A673 (cell line): ENCODE results near the gene THADA. TPM values are rescaled to one million over a fixed set of nuclear protein-coding genes. Genes with fewer than 3 reads are reported as not detected.
A peak's percentile ranks its signal among the peaks of the same experiment; 100 is the strongest.

Source experiments
- Bru-seq: library from RNA; stranded (reverse); fragments of 400-500 nt; gene quantifications from one replicate; lab custom pipeline; 2021; lab: Mats Ljungman, UMichigan
- BruChase-seq, 2 experiments: library from RNA; stranded (reverse); fragments of 400-500 nt; gene quantifications; one replicate each; lab custom pipeline; 2021; lab: Mats Ljungman, UMichigan
- BruUV-seq: library from RNA; stranded (reverse); fragments of 400-500 nt; replicated peaks from 2 replicates; lab custom pipeline; 2021; lab: Mats Ljungman, UMichigan
- CTCF ChIA-PET: fragments of 300-600 bp; sonication (Branson Sonifier 250); formaldehyde crosslinking; loops from one replicate; lab custom pipeline; 2022; ENCODE audit warnings: antibody characterized with exemption; lab: Charles Lee
- POLR2A ChIA-PET: fragments of 300-600 bp; sonication (Branson Sonifier 250); formaldehyde crosslinking; loops from one replicate; lab custom pipeline; 2022; ENCODE audit warnings: antibody characterized with exemption; ENCODE audit not compliant: low non-redundant PET; lab: Charles Lee
- DNase-seq: peaks from one replicate; pipeline ENCODE4 v3.0.0-alpha.2; 2015; ENCODE audit warnings: low spot score
- H3K27ac ChIP-seq: fragments of 200-600 bp; sonication (generic); 2 replicates; pipeline ENCODE4 v1.5.1; 2016; ENCODE audit warnings: mixed run types, low read depth, mild to moderate bottlenecking, mixed read lengths, antibody characterized with exemption, low read length; ENCODE audit not compliant: poor library complexity, severe bottlenecking
- H3K27me3 ChIP-seq: fragments of 200-600 bp; sonication (generic); replicated peaks from 2 replicates; pipeline ENCODE4 v1.6.1; 2017; ENCODE audit warnings: mixed run types, low read depth, mild to moderate bottlenecking, mixed read lengths, antibody characterized with exemption, low read length; ENCODE audit not compliant: insufficient read depth, poor library complexity
- H3K36me3 ChIP-seq: fragments of 200-600 bp; sonication (generic); 2 replicates; pipeline ENCODE4 v1.6.1; 2016; ENCODE audit warnings: mixed run types, mild to moderate bottlenecking, mixed read lengths, antibody characterized with exemption, low read length; ENCODE audit not compliant: insufficient read depth, poor library complexity, severe bottlenecking
- H3K4me1 ChIP-seq: fragments of 200-600 bp; sonication (generic); 2 replicates; pipeline ENCODE4 v1.6.1; 2017; ENCODE audit warnings: mixed run types, mild to moderate bottlenecking, mixed read lengths, antibody characterized with exemption, low read length; ENCODE audit not compliant: insufficient read depth, poor library complexity, severe bottlenecking
- H3K4me3 ChIP-seq: fragments of 200-600 bp; sonication (generic); 2 replicates; pipeline ENCODE4 v1.5.1; 2016; ENCODE audit warnings: low read depth, mixed run types, mild to moderate bottlenecking, mixed read lengths, low read length; ENCODE audit not compliant: poor library complexity, severe bottlenecking
- H3K9me3 ChIP-seq: fragments of 200-600 bp; sonication (generic); 2 replicates; pipeline ENCODE4 v1.6.1; 2016; ENCODE audit warnings: mixed run types, low read depth, mild to moderate bottlenecking, mixed read lengths, antibody characterized with exemption, low read length; ENCODE audit not compliant: poor library complexity, severe bottlenecking
- CTCF ChIP-seq: fragments of 300-800, 200-600 bp; sonication (generic); conservative IDR thresholded peaks from 2 replicates; pipeline ENCODE4 v1.5.1; 2017; ENCODE audit warnings: low read depth, mild to moderate bottlenecking, antibody characterized with exemption, low read length, moderate library complexity, mixed read lengths
- EZH2 ChIP-seq: fragments of 200-600 bp; sonication (generic); IDR thresholded peaks from 2 replicates; pipeline ENCODE4 v1.6.1; 2017; ENCODE audit warnings: borderline replicate concordance, low read depth, mild to moderate bottlenecking, mixed read lengths, antibody characterized with exemption, low read length; ENCODE audit not compliant: poor library complexity, severe bottlenecking
- intact Hi-C: fragments of 100-400 bp; cut with micrococcal nuclease; formaldehyde crosslinking; loops from one replicate; pipeline ENCODE4 v1.10.0; 2022; ENCODE audit not compliant: unreplicated experiment
- long read RNA-seq: library from polyadenylated mRNA; stranded (forward); transcript quantifications from one replicate; pipeline ENCODE4 v2.0.0, GENCODE V29; 2022
- total RNA-seq: library from RNA; stranded (reverse); gene quantifications from 2 replicates; pipeline ENCODE4 v1.2.3, GENCODE V29; 2021

The THADA gene
- total RNA-seq (35.1 and 39.7 TPM in 2 replicates), Bru-seq, nascent RNA (percentile 77 among the genes with signal in this experiment), BruChase-seq, experiment 1, labeled RNA remaining after a 2-hour chase (percentile 63 among the genes with signal in this experiment), BruChase-seq, experiment 2, labeled RNA remaining after a 6-hour chase (percentile 66 among the genes with signal in this experiment)
- long read RNA-seq, full-length matches to known transcripts: 3 of 43 reads
- long read RNA-seq, partial matches to known transcripts: 16 of 43 reads
- long read RNA-seq, other reads (novel, unspliced or antisense): 24 of 43 reads

- Histone ChIP-seq H3K36me3 (peaks cover 14% of the 10 kb centered on the region), H3K4me1 (peaks cover 7% of the 10 kb centered on the region), H3K27me3 (no peaks in the 10 kb centered on the region), H3K9me3 (no peaks in the 10 kb centered on the region), H3K4me3 (peak within 1 kb of the TSS; percentile 77), H3K27ac (peak within 1 kb of the TSS; percentile 94)
- ChIA-PET POLR2A (interaction anchor here (0.6 kb wide), 2 partner anchors 19 to 705 kb away, joined by 4 to 8 read pairs; no protein-coding TSS in a partner anchor), CTCF (interaction anchor here (1.0 to 1.2 kb wide), 2 partner anchors 9 to 18 kb away, joined by 3 to 5 read pairs; no protein-coding TSS in a partner anchor)
- no TSS peak for BruUV-seq
- intact Hi-C loops: no loop called here
- no peak for TF ChIP-seq EZH2
- TF ChIP-seq CTCF: no peak
- DNase-seq: peak; percentile 99
Observed at GRCh38 chr2:43595603-43596412, at the start of gene THADA. Gene THADA (minus strand): TSS chr2:43596038. CDS start chr2:43592392, 3,646 bp downstream.

- DNase-seq: no peak
- no peak for TF ChIP-seq EZH2
- TF ChIP-seq CTCF: no peak
- intact Hi-C loops: no loop called here
- H3K27ac ChIP-seq: no peak overlapping the region
- CTCF ChIA-PET: no interaction called here
- H3K9me3 ChIP-seq: no peaks in the 10 kb centered on the region
- H3K4me3 ChIP-seq: no peak overlapping the region
- H3K4me1 ChIP-seq: no peaks in the 10 kb centered on the region
- no peaks in the 10 kb centered on the region for H3K36me3 ChIP-seq
- POLR2A ChIA-PET: no interaction called here
- H3K27me3 ChIP-seq: no peaks in the 10 kb centered on the region
- BruUV-seq: no TSS peak
Observed at GRCh38 chr2:43643680-43644079, 47.8 kb upstream of the THADA start.

- no peak for TF ChIP-seq CTCF
- TF ChIP-seq EZH2: no peak
- intact Hi-C loops: no loop called here
- Histone ChIP-seq H3K9me3 (no peaks in the 10 kb centered on the region), H3K27me3 (no peaks in the 10 kb centered on the region), H3K27ac (no peak overlapping the region), H3K4me3 (no peak overlapping the region), H3K4me1 (no peaks in the 10 kb centered on the region), H3K36me3 (no peaks in the 10 kb centered on the region)
- ChIA-PET CTCF (no interaction called here), POLR2A (no interaction called here)
- no peak for DNase-seq
- no TSS peak for BruUV-seq
Observed at GRCh38 chr2:43642363-43642762, 46.5 kb upstream of the THADA start.
